ENCODE measurements around the gene DHRS7B.

- TF ChIP-seq TAF1 (IDR thresholded peaks at IDR 0.05; ENCODE audit: borderline replicate concordance, insufficient read depth, low read length) (no peak), SIN3A (IDR thresholded peaks at IDR 0.05; ENCODE audit: borderline replicate concordance, insufficient read depth, low read length) (no peak), POLR2AphosphoS5 (IDR thresholded peaks at IDR 0.05; ENCODE audit: low read depth, low read length) (no peak), REST (IDR thresholded peaks at IDR 0.05; ENCODE audit: insufficient read depth in 1 of 2, low read depth in 2 of 2, low read length in 2 of 2) (no peak)
Measured at GRCh38 chr17:21194703-21195102, 67.9 kb downstream of the DHRS7B start.
